ENCODE measurements around the gene SGTA. TPM values are rescaled to one million over a fixed set of nuclear protein-coding genes. Genes with fewer than 3 reads are reported as not detected.
A peak's percentile ranks its signal among the peaks of the same experiment; 100 is the strongest.

SGTA gene
- total RNA-seq, 1 experiment from 2014 or later, result 85.7 TPM

- in situ Hi-C loops (cut with HindIII; ENCODE audit: low pct_unique_long_range_greater_than_20kb, low sequenced_read_pairs), result no loop called here
- ATAC-seq, result peak; percentile 19; the same call in 1 of the 2 replicates
- H3K4me1 ChIP-seq (ENCODE audit: control insufficient read depth, insufficient read depth, low read length), result no peaks in the 10 kb centered on the region; the same call in 1 of the 2 replicates
- no peaks in the 10 kb centered on the region for H3K9me3 ChIP-seq (ENCODE audit: control insufficient read depth, insufficient read depth, low read depth, low read length)
- CTCF ChIA-PET, result no interaction called here
- no TSS peak for BruUV-seq (replicated peaks)
- intact Hi-C loops (cut with micrococcal nuclease; ENCODE audit: unreplicated experiment), result no loop called here
- no peak for DNase-seq (ENCODE audit: low read depth, low spot score)
- TF ChIP-seq POLR2AphosphoS5 (IDR thresholded peaks at IDR 0.05; ENCODE audit: low read depth, low read length) (no peak), SIN3A (IDR thresholded peaks at IDR 0.05; ENCODE audit: borderline replicate concordance, insufficient read depth, low read depth, low read length) (no peak), TCF7L2 (IDR thresholded peaks at IDR 0.05; ENCODE audit: low read depth, low read length) (no peak)
- TF ChIP-seq, protein P1, sequence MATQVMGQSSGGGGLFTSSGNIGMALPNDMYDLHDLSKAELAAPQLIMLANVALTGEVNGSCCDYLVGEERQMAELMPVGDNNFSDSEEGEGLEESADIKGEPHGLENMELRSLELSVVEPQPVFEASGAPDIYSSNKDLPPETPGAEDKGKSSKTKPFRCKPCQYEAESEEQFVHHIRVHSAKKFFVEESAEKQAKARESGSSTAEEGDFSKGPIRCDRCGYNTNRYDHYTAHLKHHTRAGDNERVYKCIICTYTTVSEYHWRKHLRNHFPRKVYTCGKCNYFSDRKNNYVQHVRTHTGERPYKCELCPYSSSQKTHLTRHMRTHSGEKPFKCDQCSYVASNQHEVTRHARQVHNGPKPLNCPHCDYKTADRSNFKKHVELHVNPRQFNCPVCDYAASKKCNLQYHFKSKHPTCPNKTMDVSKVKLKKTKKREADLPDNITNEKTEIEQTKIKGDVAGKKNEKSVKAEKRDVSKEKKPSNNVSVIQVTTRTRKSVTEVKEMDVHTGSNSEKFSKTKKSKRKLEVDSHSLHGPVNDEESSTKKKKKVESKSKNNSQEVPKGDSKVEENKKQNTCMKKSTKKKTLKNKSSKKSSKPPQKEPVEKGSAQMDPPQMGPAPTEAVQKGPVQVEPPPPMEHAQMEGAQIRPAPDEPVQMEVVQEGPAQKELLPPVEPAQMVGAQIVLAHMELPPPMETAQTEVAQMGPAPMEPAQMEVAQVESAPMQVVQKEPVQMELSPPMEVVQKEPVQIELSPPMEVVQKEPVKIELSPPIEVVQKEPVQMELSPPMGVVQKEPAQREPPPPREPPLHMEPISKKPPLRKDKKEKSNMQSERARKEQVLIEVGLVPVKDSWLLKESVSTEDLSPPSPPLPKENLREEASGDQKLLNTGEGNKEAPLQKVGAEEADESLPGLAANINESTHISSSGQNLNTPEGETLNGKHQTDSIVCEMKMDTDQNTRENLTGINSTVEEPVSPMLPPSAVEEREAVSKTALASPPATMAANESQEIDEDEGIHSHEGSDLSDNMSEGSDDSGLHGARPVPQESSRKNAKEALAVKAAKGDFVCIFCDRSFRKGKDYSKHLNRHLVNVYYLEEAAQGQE (IDR thresholded peaks at IDR 0.05; ENCODE audit: insufficient read depth in 1 of 2, low read depth in 2 of 2, low read length in 1 of 2), result no peak
- TF ChIP-seq, protein P2, sequence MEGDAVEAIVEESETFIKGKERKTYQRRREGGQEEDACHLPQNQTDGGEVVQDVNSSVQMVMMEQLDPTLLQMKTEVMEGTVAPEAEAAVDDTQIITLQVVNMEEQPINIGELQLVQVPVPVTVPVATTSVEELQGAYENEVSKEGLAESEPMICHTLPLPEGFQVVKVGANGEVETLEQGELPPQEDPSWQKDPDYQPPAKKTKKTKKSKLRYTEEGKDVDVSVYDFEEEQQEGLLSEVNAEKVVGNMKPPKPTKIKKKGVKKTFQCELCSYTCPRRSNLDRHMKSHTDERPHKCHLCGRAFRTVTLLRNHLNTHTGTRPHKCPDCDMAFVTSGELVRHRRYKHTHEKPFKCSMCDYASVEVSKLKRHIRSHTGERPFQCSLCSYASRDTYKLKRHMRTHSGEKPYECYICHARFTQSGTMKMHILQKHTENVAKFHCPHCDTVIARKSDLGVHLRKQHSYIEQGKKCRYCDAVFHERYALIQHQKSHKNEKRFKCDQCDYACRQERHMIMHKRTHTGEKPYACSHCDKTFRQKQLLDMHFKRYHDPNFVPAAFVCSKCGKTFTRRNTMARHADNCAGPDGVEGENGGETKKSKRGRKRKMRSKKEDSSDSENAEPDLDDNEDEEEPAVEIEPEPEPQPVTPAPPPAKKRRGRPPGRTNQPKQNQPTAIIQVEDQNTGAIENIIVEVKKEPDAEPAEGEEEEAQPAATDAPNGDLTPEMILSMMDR (IDR thresholded peaks at IDR 0.05), result no peak
- no peaks in the 10 kb centered on the region for H3K36me3 ChIP-seq (ENCODE audit: control insufficient read depth, insufficient read depth, low read length)
- H3K27me3 ChIP-seq (ENCODE audit: control insufficient read depth, insufficient read depth, low read length), result no peaks in the 10 kb centered on the region
- POLR2A ChIA-PET, result no interaction called here
- no peak overlapping the region for H3K27ac ChIP-seq (ENCODE audit: low read length)
- no peak overlapping the region for H3K4me3 ChIP-seq (ENCODE audit: low read depth in 2 of 2, low read length in 2 of 2)
Measured at GRCh38 chr19:2731181-2731995, 51.7 kb downstream of the SGTA start.

DNA sequence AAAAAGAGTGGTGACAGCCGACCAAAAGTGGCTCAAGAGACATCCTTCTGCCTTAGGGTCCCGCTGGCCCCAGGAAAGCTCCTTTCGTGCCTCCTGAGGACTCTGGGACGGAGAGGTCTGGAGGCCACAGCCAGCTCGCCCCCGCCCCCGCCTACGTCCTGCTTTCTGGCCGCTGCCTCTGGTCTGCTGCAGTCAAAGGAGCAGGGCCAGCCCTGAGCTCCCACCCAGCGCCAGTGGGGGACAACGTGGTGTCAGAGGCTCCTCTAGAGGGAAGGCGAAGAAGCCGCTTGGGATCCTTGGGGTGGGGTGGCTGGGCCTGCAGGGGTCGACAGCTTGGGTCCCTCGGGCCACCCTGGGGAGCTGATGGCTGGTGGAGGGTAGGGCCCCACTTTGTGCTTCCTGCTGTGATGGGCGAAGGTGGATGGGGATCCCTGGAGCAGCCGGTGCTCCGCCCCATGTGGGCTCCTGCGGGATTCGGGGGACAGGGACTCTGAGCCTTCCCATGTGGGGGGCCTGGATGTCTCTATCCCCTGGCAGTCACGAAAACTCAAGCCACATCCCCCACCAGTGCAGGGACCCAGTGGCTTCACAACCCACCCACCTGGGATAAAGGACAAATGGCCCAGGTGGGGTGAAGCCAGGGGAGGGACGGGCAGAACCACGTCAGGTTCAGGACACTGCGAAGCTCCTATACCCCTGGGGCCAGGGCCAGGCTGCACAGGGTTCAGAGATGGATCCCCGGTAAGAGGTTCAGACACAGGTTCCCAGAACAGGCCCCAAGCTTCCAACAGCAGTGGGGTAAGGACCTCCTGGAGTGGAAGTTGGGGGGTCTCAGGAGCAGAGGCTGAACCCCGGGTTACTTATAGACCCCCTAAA lies 52.9 kb downstream of the SGTA start:
- no peak overlapping the region for H3K27ac ChIP-seq (ENCODE audit: low read length)
- no peaks in the 10 kb centered on the region for H3K9me3 ChIP-seq (ENCODE audit: control insufficient read depth, insufficient read depth, low read depth, low read length)
- TF ChIP-seq TCF7L2 (IDR thresholded peaks at IDR 0.05; ENCODE audit: low read depth, low read length) (no peak), POLR2AphosphoS5 (IDR thresholded peaks at IDR 0.05; ENCODE audit: low read depth, low read length) (no peak), SIN3A (IDR thresholded peaks at IDR 0.05; ENCODE audit: borderline replicate concordance, insufficient read depth, low read depth, low read length) (no peak)
- TF ChIP-seq, protein P1 (IDR thresholded peaks at IDR 0.05; ENCODE audit: insufficient read depth in 1 of 2, low read depth in 2 of 2, low read length in 1 of 2), result no peak
- TF ChIP-seq, protein P2 (IDR thresholded peaks at IDR 0.05), result no peak
- ATAC-seq (no peak), DNase-seq (ENCODE audit: low read depth, low spot score) (no peak)
- intact Hi-C loops (cut with micrococcal nuclease; ENCODE audit: unreplicated experiment) (no loop called here), in situ Hi-C loops (cut with HindIII; ENCODE audit: low pct_unique_long_range_greater_than_20kb, low sequenced_read_pairs) (no loop called here)
- no peaks in the 10 kb centered on the region for H3K36me3 ChIP-seq (ENCODE audit: control insufficient read depth, insufficient read depth, low read length)
- H3K4me1 ChIP-seq (ENCODE audit: control insufficient read depth, insufficient read depth, low read length), result no peaks in the 10 kb centered on the region; the same call in 1 of the 2 replicates
- ChIA-PET POLR2A (no interaction called here), CTCF (interaction anchor here (0.7 kb wide), 1 partner anchor 188 kb away, joined by 9 read pairs; no protein-coding TSS in a partner anchor)
- no TSS peak for BruUV-seq (replicated peaks)
- no peak overlapping the region for H3K4me3 ChIP-seq (ENCODE audit: low read depth in 2 of 2, low read length in 2 of 2)
- no peaks in the 10 kb centered on the region for H3K27me3 ChIP-seq (ENCODE audit: control insufficient read depth, insufficient read depth, low read length)
